ENCODE results near the gene PIH1D1. TPM values are rescaled to one million over a fixed set of nuclear protein-coding genes. Genes with fewer than 3 reads are reported as not detected.

Gene PIH1D1
- total RNA-seq, 4 donors from 2014 or later: 82.0 to 124 (median 104) TPM

DNA sequence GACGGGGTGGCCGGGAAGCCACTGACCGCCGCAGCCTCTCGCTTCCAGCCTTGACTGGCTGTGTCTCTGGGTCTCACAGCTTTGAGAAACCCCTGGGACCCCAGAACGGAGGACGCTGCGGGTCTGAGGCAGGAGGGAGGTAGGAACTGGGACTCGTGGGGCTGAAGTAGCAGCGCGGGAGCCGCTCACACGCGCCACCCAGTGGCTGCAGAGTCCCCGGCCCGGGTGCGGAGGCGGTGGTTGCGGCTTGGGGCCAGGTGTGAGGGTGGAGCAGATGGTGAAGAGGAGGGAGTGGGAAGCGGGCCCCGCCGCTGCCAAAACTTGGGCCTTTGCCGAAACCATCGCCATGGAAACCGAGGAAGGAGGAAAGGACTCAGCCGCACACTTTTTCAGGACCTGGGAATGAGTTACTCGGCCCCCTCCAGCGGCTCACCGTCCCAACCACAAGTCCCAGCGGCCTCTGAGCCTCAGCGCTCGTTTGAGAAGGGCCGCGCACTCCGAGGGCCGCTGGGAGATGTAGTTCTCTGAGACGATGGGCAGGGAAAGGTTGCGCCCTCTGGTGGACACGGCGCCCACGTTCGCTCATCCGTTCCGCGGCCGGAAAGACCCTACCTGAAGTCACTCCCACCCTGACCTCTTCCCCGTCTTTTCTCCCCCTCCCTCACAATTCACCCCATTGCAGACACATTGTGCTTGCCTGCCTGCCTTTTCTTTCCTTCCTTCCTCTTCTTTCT is 8.1 kb downstream of the PIH1D1 start:
- Histone ChIP-seq H3K27me3 (peaks cover 35% of the 10 kb centered on the region), H3K9me3 (no peaks in the 10 kb centered on the region), H3K4me3 (peak overlapping the region; percentile 78), H3K4me1 (peaks cover 38% of the 10 kb centered on the region), H3K36me3 (peaks cover 12% of the 10 kb centered on the region), H3K27ac (peak overlapping the region; percentile 88)
- TF ChIP-seq, protein P1, sequence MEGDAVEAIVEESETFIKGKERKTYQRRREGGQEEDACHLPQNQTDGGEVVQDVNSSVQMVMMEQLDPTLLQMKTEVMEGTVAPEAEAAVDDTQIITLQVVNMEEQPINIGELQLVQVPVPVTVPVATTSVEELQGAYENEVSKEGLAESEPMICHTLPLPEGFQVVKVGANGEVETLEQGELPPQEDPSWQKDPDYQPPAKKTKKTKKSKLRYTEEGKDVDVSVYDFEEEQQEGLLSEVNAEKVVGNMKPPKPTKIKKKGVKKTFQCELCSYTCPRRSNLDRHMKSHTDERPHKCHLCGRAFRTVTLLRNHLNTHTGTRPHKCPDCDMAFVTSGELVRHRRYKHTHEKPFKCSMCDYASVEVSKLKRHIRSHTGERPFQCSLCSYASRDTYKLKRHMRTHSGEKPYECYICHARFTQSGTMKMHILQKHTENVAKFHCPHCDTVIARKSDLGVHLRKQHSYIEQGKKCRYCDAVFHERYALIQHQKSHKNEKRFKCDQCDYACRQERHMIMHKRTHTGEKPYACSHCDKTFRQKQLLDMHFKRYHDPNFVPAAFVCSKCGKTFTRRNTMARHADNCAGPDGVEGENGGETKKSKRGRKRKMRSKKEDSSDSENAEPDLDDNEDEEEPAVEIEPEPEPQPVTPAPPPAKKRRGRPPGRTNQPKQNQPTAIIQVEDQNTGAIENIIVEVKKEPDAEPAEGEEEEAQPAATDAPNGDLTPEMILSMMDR (IDR thresholded peaks at IDR 0.05): peak; percentile 59 to 87
- TF ChIP-seq POLR2A (IDR thresholded peaks at IDR 0.05) (no peak), POLR2AphosphoS5 (IDR thresholded peaks at IDR 0.05) (peak in 1 of 3 donors; percentile 62), EP300 (IDR thresholded peaks at IDR 0.05) (no peak)
- peak; percentile 96 to 97 for DNase-seq (ENCODE audit: low spot score in 2 of 2)
- WGBS: 1% methylated on average over 27 of the region's 47 CpGs

DNA sequence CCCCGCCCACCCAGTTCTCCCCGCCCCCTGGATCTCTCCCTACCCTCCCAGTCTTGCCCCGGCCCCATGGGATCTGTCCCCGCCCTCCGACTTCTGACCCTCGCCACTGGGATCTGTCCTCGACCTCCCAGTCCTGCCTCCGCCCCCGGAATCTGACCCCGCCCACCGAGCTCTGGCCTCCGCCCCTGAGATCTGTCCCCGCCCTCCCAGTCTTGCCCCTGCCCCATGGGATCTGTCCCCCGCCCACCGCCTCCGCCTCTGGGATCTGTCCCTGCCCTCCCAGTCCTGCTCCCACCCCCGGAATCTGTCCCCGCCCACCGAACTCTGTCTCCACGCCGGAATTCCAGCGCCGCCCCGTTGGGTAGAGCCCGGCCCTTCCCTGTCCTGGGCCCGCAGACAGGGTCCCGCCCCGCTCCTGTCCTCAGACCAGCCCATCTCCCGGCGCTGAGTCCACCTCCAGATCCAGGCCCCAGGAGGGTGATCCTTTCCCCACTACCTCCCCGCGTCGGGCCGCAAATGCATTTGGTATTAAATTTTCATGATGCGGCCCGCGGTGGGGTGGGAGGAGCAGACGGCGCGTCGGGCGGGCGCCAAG is 8.7 kb downstream of the PIH1D1 start:
- Histone ChIP-seq H3K9me3 (no peaks in the 10 kb centered on the region), H3K36me3 (peaks cover 12% of the 10 kb centered on the region), H3K27ac (peak overlapping the region; percentile 88), H3K27me3 (peaks cover 41% of the 10 kb centered on the region), H3K4me3 (peak overlapping the region; percentile 78), H3K4me1 (peaks cover 35% of the 10 kb centered on the region)
- peak; percentile 99 for DNase-seq (ENCODE audit: low spot score in 2 of 2)
- no peak for TF ChIP-seq EP300 (IDR thresholded peaks at IDR 0.05)
- TF ChIP-seq POLR2A (IDR thresholded peaks at IDR 0.05): no peak
- no peak for TF ChIP-seq POLR2AphosphoS5 (IDR thresholded peaks at IDR 0.05)
- TF ChIP-seq, protein P1 (IDR thresholded peaks at IDR 0.05): no peak
- WGBS: under 1% methylated on average over 40 of the region's 43 CpGs

- H3K9me3 ChIP-seq: no peaks in the 10 kb centered on the region
- H3K27ac ChIP-seq: peak overlapping the region; percentile 70
- 1% methylated on average over 11 of the region's 11 CpGs for WGBS
- peaks cover 32% of the 10 kb centered on the region for H3K4me1 ChIP-seq
- peaks cover 46% of the 10 kb centered on the region for H3K27me3 ChIP-seq
- H3K36me3 ChIP-seq: peaks cover 10% of the 10 kb centered on the region
- TF ChIP-seq, protein P1 (IDR thresholded peaks at IDR 0.05): no peak
- peak overlapping the region; percentile 78 for H3K4me3 ChIP-seq
- DNase-seq (ENCODE audit: low spot score in 2 of 2): peak; percentile 86 to 89
Observed at GRCh38 chr19:49442354-49442753, 9.3 kb downstream of the PIH1D1 start.

DNA sequence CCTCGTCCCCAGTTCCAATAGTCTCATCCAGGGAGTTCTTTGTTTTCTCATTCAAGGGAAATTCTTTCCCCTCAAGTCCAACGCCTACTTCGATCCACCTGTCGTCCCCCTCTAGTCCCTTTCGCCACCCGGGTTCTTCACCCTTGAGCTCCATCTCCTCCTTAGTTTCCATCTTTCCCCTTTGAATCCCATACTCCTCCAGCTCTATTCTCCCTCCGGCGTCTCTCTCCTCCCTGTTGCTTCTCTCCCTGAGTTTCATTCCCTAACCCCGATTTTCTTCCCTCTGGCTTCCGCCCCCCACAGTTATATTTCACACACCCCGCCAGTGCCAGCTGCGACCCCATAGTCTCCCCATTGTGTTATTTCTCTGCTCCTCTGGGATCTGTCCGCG is 9.7 kb downstream of the PIH1D1 start:
- H3K9me3 ChIP-seq: no peaks in the 10 kb centered on the region
- WGBS: 11% methylated on average over 14 of the region's 14 CpGs

More for the DNA sequence above, 9.7 kb downstream of the PIH1D1 start:
- TF ChIP-seq POLR2A (IDR thresholded peaks at IDR 0.05): no peak
- TF ChIP-seq, protein P1 (IDR thresholded peaks at IDR 0.05): no peak
- TF ChIP-seq POLR2AphosphoS5 (IDR thresholded peaks at IDR 0.05): no peak
- no peak for TF ChIP-seq EP300 (IDR thresholded peaks at IDR 0.05)
- Histone ChIP-seq H3K27me3 (peaks cover 50% of the 10 kb centered on the region), H3K27ac (peak overlapping the region; percentile 70), H3K4me3 (peak overlapping the region; percentile 78), H3K36me3 (peaks cover 6% of the 10 kb centered on the region), H3K4me1 (peaks cover 32% of the 10 kb centered on the region)
- DNase-seq (ENCODE audit: low spot score in 2 of 2): no peak

Data from suprapubic skin (tissue), 4 donors.